ENCODE results near the gene ADARB1.

GRCh38 chr21:45089964-45090363 is 15.6 kb downstream of the ADARB1 start:
- TF ChIP-seq CTCF (IDR thresholded peaks at IDR 0.05; ENCODE audit: borderline replicate concordance, extremely low read depth, low read length, poor library complexity, severe bottlenecking) (no peak), EZH2 (IDR thresholded peaks at IDR 0.05; ENCODE audit: borderline replicate concordance, low read depth, low read length, severe bottlenecking) (no peak)
